HUDEP-2 (cell line): ENCODE measurements around the gene CFAP74.

Source experiments
- DNase-seq, 76 experiments: peaks; one replicate each; lab custom pipeline; 2025; ENCODE audit not compliant: unreplicated experiment in 76 of 76; lab: John Stamatoyannopoulos, UW

The CFAP74 gene

DNA sequence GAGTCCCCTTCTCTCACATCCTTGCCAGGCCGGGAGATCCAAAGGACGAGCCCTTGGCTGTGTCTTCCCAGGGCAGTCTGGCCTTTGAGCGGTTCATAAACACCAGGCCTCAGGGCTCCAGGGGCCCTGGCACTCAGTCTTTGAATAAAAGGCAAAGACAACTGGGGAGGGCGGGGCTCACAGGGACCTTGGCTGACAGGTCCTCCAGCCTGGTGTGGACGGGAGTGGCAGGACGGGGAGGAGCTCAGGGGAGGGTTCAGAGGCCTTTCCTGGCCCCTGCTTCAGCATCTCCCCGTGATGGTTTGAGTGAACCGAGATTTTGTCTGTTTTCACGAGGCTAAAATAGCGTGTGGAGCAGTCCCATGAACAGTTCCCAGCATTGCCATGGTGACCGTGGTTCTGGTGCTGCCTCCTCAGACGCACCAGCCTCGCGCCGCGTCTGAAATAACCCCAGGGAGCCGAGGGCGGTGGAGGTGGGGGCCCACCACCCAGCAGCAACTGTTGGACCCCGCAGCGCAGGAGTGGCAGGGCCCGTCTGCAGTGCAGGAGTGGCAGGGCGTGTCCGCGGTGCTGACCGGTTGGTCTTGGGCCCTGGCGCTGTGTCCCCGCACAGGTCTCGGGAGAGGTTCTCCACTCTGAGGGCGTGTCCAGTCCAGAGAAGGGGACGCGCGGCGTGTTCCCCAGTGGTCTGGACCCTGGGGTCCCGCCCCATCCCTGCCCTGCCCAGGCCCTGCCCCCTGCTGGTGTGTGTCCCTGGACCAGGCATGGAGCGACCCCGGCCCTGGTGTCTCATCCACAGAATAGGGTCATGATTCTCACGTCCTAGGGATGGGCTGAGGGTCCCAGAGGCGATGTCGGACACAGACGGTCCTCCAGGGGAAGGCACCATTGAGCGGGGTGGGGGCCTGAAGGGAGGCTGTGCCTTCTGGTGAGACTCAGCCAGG, 39.5 kb upstream of the CFAP74 start:
- no peak for DNase-seq

DNA sequence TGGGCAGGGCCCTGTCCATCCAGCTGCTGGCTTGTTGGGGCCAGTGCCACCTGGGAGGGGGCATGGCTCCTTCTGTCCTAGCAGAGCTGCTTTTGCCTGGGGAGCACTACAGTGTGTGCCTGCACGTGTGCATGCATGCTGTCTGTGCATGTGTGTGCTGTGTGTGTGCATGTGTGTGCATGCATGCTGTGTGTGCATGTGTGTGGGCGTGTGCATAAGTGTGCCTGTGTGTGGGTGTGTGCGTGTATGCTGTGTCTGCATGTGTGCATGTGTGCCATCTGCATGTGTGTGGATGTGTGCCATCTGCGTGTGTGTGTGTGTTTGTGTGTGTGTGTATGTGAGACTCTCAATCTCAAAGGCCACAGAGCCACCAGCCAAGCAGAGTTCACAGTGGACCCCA, 38.3 kb upstream of the CFAP74 start:
- DNase-seq: no peak

DNA sequence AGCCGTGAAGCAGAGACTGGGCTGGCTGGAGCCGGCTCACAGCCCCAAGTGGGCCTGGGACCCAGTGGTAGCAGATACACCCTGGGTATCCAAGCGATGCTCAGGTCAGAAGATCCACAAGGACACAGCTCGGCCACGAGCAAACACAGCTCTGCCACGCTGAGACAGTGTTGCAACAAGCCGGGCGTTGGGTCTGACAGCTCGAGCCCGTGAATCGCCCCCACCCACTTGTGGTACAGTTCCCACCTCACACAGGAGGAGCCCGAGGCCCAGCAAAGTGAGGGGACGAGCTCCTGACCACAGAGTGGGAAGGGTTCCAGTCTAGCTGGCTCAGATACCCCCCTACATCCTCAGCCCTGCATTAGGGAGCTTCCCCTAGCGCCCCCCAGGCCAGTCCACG, 37.7 kb upstream of the CFAP74 start:
- DNase-seq: no peak

DNA sequence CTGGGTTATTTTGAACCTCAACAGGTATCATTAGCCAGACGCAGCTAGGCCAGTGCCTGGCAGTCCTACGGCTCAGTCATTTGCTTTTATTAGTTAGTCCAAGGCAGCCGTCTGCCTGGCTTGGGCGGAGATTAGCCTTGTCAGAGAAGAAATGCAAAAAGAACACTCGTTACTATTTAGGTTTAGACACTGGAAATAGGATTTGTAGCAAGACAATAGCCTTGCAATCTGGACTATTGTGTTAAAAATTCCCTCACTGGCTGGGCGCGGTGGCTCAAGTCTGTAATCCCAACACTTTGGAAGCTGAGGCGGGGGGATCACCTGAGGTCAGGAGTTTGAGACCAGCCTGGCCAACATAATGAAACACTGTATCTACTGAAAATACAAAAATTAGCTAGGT, 35.7 kb upstream of the CFAP74 start:
- no peak for DNase-seq

DNA sequence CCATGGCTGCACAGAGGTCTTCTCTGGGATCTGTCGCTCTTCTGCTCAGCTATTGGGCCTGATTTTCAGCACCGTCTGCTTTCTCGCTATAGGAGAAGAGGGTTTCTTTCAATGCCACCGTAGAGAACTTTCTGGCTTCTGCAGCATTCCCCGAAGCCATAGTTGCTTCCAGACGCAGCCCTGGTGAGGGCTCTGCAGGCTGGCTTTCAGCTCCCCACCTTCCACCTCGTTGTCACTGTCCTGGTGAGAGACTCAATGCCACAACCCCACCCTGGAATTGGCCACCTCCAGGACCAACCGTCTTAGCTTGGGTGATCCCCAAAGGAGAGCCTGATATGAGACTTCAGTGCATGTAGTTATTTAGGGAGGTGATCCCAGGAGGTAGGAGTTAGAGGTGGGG, 34.6 kb upstream of the CFAP74 start:
- DNase-seq: no peak

DNA sequence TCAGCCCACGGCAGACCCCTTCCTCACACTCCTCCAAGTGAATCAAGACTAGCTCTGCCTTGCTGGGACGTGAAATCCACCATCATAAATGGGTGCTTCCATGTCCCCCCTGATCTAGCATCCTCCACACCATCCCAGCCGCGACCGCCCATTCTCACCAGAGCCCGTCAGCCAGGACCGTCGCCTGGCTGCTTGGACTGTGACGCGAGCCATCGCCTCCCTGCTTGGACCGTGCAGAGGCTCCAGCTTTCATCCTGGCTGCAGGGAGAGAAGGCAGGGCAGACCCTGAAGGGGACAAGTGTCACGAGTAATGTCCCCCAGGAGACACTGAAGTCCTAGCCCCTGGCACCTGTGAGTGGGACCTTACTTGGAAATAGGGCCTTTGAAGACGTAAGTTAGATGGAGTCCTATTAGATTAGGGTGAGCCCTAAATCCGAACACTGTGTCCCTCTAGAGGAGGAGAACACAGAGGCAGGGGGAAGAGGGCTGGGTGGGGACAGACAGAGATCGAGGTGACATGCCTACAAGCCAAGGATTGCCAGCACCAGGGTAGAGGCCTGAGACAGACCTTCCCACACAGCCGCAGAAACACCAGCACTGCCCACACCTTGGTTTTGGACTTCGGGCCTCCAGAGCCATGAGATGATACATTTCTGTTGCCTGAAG, 33.9 kb upstream of the CFAP74 start:
- no peak for DNase-seq

DNA sequence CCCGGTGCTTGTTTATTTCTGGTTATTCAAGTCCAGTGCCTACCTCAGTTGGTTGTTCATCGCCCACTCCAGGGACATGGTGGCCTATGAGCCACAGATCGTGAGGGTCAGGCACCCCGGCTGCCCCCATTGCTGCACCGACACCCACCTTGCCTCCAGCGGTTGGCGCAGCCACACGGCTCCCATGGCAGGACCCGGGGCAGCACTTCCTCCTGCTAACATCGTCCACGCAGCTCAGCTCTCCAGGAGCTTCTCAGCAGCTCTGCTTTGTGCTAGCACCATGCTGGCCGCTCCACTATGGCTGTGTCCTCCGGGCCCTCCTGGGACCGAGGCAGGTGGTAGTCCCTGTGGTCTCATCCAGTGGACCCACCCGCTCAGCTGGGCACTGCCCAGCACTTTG, 32.7 kb upstream of the CFAP74 start:
- no peak for DNase-seq

DNA sequence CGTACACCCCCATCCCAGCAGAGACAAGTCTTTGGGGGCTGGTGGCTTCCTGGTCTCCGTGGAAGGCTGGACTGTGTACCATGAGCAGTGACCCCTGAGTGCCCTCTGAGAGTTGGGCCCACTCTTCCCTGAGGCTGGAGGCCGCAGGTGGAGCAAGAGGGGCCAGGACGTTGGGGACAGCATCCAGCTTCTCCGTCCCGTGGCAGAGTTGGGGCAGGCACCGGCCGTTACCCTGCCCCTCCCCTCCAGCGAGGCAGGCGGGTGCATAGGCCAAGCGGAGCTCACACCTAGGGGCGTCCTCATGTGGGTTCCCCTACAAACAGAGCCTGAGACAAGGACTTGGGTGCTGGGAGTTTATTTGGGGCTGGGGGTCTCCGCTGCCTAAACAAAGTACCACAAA, 29.6 kb upstream of the CFAP74 start:
- no peak for DNase-seq

DNA sequence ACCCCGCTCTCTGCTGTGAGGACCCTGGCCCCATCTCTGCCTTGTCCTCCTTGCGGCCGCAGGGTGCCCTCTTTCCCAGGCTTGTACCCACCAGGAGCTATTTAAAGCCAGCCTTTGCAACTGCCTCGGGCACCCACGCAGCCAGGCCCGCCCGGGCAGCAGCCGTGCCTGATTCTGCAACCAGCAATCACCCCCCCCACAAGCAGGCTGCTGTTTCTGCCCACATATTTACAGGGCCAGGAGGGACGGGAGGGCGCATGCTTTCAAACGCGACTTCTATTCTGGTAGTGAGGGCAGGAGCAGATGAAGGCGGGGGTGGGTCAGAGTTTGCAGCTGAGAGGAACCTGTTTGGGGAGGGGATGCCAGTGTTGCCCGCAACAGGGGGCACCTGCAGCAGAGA, 29.2 kb upstream of the CFAP74 start:
- DNase-seq: no peak

DNA sequence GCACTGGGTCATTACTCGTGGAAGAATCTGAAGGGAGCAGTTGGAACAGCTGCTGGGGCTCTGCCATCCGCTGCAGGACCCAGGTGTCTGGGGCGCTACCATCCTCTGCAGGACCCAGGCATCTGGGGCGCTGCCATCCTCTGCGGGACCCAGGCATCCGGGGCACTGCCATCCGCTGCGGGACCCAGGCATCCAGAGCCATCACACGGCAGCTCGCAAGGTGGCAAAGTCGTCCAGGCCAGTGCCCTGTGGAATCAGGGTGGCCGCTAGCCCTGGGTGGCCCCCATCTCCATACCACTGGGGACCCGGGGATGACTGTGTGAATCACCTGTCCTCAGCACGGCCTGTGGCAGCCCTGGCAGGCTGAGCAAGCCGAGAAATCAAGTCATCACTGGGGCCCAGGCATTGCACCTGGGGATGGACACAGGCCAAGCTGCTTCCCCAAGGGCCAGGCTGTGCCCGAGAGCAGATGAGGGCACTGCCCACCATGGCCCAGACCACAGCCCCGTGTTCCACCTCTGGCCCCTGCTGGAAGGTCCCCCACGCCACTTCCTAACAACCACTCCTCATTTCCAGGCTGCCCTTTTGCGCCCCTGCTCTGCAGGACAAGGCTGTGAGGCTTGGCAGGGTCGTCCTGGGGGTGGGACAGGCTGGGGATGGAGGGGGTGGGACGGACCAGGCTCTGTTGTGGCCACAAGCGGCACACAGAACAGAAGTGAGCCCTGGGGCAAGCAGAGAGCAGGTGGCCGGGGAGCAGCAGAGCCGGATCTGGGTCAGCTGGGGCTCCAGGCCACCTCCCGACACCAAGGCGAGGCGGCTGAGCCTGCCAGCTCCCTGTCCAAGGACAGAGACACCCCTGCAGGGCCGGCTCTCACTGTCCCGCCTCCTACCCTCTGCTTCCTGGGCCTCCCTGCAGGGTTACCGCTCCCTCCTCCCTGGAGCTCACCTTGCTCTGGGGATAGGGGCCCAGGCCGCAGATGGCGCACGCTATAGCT, 28.3 kb upstream of the CFAP74 start:
- no peak for DNase-seq

DNA sequence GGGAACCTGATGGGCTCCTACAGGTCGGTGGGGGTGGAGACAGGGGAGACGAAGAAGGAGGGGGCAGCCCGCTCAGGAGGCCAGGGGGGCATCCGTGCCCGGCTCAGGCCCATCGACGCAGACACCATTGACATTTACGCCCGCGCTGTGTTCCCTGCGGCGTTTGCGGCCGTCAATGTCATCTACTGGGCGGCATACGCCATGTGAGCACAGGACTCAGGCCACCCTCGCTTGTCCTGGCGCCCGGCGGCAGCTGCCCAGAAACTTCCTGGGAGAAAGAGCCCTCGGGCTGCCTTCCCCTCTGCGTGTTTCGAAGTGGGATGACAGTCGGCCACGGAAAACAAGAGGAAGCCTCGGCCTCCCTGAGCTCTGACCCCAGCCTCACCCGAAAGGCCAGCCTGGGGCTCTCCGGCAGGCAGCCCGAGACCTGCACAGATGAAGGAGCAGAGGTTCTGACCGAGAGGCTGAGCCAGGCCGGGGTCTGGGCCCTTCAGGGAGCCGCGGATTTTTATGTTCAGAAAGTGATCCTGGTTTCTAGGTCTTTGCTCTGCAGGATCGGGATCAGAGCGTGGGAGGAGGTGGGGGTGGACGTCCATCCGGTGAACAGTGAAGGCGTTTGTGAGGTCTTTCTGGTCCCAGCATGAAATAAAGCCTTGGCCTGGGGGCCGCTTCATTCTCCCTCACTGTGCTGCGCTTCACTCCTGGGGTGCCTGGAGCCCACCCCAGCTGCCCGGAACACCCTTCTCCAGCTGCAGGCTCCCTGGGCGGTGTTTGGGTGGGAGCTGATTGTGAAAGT, 26.7 kb upstream of the CFAP74 start:
- DNase-seq: no peak

DNA sequence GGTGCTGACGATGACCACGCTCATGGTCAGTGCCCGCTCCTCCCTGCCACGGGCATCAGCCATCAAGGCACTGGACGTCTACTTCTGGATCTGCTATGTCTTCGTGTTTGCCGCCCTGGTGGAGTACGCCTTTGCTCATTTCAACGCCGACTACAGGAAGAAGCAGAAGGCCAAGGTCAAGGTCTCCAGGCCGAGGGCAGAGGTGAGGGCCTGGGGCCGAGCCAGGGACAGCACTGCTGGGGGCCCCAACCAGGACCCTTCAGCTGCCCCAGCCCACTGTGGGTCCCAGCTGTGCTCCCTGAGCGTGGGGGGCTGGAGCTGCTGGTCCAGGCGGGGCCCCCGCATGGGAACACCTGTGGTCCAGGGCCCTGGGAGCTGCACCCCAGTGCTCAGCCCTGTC, 26.0 kb upstream of the CFAP74 start:
- DNase-seq: no peak

DNA sequence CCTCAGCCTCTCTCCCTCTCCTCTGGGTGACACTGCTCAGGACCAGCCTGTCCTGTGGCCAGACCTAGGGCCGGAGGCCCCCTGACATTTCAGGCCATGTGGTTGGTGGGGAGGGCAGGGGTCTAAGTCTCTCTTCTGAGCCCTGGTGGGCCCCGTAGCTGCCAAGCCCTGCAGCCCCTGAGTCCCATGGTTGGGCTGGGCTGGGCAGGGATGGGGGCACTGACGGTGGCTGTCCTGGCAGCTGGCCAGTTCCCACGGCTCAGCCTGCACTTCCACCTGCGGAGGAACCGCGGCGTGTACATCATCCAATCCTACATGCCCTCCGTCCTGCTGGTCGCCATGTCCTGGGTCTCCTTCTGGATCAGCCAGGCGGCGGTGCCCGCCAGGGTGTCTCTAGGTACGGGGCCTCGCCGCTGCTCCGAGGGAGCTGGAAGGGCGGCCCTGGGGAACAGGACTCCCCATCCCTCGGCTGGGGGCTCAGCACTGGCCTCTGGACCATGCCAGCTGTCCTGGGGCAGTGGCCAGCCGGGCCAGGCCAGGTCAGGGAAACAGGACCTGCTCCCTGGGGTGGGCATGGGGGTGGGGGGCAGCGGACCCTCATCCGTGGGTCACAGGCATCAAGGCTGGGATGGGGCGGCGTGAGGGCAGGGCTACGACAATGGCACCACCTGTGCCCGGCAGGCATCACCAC, 25.4 kb upstream of the CFAP74 start:
- DNase-seq: no peak

DNA sequence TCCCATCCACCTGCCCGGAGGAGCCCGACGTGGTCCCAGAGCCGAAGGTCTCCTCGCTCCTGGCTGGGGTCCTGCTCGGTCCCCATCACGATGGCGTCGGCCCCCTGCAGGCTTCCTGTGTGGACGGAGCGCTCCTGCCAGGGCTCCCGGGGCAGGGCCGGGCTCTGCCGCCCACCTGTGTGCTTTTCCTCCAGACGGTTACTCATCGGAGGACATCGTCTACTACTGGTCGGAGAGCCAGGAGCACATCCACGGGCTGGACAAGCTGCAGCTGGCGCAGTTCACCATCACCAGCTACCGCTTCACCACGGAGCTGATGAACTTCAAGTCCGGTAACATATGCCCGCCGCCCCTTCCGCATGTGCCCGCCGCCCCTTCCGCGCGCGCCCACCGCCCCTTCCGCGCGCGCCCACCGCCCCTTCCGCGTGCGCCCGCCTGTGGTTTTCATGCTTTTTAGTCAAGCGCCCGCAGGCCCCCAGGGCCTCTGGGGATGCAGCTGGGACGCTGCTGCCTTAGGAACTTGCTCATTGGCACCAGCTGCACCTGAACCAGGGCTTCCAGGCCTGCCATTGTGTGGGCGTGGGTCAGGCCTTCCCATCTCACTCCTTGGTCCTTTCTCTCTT, 24.5 kb upstream of the CFAP74 start:
- DNase-seq: no peak

DNA sequence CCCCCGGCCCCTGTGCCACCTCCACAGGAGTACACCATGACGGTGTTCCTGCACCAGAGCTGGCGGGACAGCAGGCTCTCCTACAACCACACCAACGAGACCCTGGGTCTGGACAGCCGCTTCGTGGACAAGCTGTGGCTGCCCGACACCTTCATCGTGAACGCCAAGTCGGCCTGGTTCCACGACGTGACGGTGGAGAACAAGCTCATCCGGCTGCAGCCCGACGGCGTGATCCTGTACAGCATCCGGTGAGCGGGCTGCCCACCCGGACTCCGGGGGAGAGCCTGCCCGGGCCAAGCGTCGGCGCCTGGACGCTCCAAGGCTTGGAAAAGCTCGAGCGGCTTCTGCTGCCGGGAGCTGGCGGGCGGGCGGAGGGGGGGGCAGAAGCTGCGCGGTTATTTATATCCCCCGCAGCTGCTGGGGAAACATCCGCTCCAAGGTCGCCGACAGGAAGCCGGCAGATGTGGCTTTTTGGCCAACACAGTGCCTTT, 21.9 kb upstream of the CFAP74 start:
- DNase-seq: no peak

DNA sequence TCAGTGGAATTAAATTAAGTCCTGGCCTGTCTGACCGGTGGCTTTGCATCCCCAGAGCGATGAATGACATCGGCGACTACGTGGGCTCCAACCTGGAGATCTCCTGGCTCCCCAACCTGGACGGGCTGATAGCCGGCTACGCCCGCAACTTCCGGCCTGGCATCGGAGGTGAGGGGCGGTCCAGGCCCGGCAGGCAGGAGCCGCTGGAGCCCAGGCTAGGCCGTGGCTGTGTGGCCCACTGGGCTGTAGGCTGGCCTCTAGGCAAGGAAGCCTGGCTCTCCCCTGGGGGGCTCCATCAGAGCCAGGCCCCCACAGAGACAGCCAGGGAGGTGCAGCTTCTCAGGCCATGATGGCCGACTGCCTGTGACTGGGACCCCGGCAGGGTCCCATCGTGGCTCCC, 21.3 kb upstream of the CFAP74 start:
- no peak for DNase-seq

DNA sequence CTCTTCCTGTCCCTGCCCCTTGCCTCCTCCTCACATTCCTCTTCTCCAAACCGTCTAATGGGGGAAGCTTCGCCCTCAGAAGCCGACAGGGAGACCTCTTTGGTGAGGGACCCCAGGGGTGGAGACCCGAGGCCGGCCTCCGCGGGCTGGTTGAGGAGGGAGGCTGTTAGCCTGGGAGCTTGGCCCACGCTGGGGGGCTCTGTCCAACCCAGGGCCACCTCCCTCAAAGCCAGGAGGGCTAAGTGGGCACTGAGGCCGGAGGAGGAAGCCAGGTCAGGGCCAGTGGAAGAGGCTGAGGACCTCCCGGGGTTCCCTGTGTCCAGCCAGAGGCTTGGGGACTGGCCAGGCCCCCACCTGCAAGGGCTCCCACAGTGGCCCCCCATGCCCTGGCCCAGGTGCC, 20.9 kb upstream of the CFAP74 start:
- DNase-seq: no peak

DNA sequence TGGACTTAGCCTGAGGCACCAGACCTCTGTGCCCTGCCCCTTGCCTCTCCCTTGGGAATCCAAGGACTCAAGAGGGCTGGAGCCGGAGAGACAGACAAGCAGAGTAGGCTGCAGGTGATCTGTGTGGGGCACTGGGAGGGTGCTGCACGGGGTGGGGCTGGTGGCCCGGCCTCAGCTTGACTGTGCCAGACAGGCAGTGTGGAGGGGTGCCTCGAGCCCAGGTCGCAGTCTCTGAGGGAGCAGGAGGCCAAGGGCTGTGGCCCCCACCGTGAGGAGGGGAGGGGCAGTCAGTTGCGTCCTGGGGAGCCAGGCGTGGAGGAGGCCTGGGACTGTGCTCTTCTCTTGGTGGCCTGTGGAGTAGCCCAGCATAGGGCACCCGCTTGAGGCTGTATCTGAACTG, 19.6 kb upstream of the CFAP74 start:
- no peak for DNase-seq
